Vagina (tissue), 2 donors: ENCODE results near the gene BMPR1A.

Source experiments
- POLR2A ChIP-seq, 2 donors: fragments of 450-650 bp; IDR thresholded peaks; one replicate each; pipeline ENCODE4 v1.6.1; 2017; ENCODE audit warnings: antibody characterized with exemption in 2 of 2, mild to moderate bottlenecking in 2 of 2, moderate library complexity in 2 of 2
- POLR2AphosphoS5 ChIP-seq, 2 donors: sonication (generic); formaldehyde crosslinking; IDR thresholded peaks; one replicate each; pipeline ENCODE4 v1.9.0; 2017; ENCODE audit warnings: antibody characterized with exemption in 2 of 2, mild to moderate bottlenecking in 2 of 2, low read depth in 1 of 2; ENCODE audit not compliant: insufficient read depth in 1 of 2
- TF ChIP-seq, protein P1 (sequence below), 3 experiments: fragments of 450-650 bp in 2 of 3; fragments of 200-600 bp in 1 of 3; sonication (generic) in 1 of 3; IDR thresholded peaks; one replicate each; pipeline ENCODE4 v1.5.1; 2017 to 2019; ENCODE audit warnings: antibody characterized with exemption in 3 of 3, mild to moderate bottlenecking in 2 of 3, moderate library complexity in 2 of 3

DNA sequence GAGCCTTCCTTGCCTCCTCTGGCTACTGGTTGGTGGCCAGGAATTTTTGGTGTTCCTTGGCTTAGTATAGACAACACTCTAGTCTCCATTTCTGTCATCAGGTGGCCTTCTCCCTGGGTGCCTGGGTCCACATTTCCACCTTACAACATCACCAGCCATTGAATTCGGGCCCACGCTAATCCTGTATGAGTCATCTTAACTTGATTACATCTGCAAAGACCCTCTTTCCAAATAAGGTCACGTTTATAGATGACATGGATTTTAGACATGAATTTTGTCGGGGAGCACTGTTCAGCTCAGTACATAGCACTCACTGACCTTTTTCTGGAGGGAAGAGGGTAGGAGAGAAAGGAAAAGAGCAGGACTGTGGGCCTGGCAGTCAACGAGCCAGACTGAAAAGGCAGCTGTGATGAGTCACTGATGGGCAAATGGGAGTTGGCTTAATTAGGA lies 161.6 kb downstream of the BMPR1A start:
- no peak for TF ChIP-seq POLR2A (IDR thresholded peaks at IDR 0.05)
- TF ChIP-seq, protein P1, sequence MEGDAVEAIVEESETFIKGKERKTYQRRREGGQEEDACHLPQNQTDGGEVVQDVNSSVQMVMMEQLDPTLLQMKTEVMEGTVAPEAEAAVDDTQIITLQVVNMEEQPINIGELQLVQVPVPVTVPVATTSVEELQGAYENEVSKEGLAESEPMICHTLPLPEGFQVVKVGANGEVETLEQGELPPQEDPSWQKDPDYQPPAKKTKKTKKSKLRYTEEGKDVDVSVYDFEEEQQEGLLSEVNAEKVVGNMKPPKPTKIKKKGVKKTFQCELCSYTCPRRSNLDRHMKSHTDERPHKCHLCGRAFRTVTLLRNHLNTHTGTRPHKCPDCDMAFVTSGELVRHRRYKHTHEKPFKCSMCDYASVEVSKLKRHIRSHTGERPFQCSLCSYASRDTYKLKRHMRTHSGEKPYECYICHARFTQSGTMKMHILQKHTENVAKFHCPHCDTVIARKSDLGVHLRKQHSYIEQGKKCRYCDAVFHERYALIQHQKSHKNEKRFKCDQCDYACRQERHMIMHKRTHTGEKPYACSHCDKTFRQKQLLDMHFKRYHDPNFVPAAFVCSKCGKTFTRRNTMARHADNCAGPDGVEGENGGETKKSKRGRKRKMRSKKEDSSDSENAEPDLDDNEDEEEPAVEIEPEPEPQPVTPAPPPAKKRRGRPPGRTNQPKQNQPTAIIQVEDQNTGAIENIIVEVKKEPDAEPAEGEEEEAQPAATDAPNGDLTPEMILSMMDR (IDR thresholded peaks at IDR 0.05): no peak
- no peak for TF ChIP-seq POLR2AphosphoS5 (IDR thresholded peaks at IDR 0.05; ENCODE audit: insufficient read depth in 1 of 2, low read depth in 1 of 2)
